Tibial nerve (tissue), 3 donors: Measurements from ENCODE around the gene ABCB9.

ENCODE experiments used
- CTCF ChIP-seq, 5 experiments: fragments of 200-600 bp in 3 of 5; fragments of 450-650 bp in 2 of 5; sonication (generic) in 3 of 5; IDR thresholded peaks; one replicate each; pipeline ENCODE4 v1.5.1; 2016 to 2019; ENCODE audit warnings: antibody characterized with exemption in 5 of 5, mild to moderate bottlenecking in 3 of 5, moderate library complexity in 2 of 5
- POLR2A ChIP-seq, 2 donors: fragments of 450-650 bp; IDR thresholded peaks; one replicate each; pipeline ENCODE4 v1.6.1; 2017; ENCODE audit warnings: antibody characterized with exemption in 2 of 2, mild to moderate bottlenecking in 2 of 2, moderate library complexity in 2 of 2

DNA sequence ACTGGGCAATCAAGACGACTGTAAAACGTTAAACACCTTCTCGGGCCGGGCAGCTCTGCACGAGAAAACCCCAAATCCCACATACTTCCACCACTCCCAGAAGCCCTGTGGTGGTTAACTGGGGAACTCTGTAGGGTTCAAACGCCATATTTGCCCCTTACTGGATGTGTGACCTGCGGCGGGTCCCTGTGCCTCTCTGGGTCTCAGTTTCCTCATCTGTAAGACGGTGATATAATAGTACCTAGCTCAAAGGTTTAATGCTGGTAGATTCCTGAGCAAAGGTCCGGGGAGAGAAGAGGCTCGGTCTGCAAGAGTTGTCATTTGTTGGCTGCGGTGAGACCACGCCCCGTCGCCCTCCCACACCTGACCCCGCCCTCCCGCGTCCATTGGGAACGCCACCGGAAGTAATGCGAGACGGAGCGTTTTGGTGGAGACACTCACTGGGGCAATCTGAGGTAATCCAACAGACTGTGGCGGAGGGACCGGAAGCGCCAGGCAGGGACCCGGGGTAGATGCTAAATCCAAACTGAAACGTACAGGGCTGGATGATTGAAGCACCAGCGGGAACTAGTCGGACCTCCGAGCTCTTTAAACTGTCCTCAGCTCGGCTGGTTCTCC is 8.1 kb upstream of the ABCB9 start:
- TF ChIP-seq CTCF (IDR thresholded peaks at IDR 0.05) (no peak), POLR2A (IDR thresholded peaks at IDR 0.05) (no peak)
